HT-29 (cell line): ENCODE results near the gene GABBR2. TPM values are rescaled to one million over a fixed set of nuclear protein-coding genes. Genes with fewer than 3 reads are reported as not detected.

ENCODE experiments used
- DNase-seq: peaks from one replicate; pipeline ENCODE4 v3.0.0-alpha.2; 2015; ENCODE audit warnings: low spot score
- total RNA-seq: library from RNA; depleted of rRNA; stranded (reverse); fragments of >200 nt; shearing (Covaris generic); gene quantifications from 2 replicates; pipeline ENCODE4 v1.2.3, GENCODE V29; 2014

Gene GABBR2
- total RNA-seq, 1 experiment from 2014 or later: not detected

- DNase-seq: no peak
Observed at GRCh38 chr9:98323051-98323830, 385.5 kb downstream of the GABBR2 start.

GRCh38 chr9:98321269-98321668 is 387.5 kb downstream of the GABBR2 start:
- DNase-seq: no peak

DNA sequence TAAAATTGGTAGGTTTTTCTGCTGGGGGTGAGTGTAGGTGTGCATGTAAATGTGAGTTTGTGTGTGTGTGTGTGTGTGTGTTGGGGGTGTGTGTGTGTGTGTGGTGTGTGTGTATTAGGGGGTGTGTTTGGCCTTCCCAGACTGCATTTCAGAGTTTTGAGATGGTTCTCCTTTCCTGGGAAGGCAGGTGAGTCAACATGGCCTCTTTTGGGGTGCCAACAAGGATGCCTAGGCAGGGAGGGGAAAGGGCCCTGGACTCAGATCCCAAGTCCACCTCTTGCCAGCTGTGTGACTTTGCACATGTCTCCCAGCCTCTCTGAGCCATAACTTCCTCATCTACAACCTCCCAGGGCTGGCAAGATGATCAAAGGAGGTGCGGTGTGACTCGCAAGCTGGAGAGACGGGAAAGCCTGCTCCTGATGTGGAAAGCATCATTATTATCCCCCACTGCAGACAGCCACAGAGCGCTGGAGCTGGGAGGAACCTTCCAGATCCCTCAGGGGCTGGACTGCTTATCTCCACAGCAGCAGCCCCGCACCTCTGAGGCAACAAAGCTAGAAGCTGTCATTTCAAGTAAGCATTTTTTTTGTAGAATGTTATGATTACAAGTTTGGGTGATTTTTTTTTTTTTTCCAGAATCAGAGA is 389.8 kb downstream of the GABBR2 start:
- DNase-seq: no peak

DNA sequence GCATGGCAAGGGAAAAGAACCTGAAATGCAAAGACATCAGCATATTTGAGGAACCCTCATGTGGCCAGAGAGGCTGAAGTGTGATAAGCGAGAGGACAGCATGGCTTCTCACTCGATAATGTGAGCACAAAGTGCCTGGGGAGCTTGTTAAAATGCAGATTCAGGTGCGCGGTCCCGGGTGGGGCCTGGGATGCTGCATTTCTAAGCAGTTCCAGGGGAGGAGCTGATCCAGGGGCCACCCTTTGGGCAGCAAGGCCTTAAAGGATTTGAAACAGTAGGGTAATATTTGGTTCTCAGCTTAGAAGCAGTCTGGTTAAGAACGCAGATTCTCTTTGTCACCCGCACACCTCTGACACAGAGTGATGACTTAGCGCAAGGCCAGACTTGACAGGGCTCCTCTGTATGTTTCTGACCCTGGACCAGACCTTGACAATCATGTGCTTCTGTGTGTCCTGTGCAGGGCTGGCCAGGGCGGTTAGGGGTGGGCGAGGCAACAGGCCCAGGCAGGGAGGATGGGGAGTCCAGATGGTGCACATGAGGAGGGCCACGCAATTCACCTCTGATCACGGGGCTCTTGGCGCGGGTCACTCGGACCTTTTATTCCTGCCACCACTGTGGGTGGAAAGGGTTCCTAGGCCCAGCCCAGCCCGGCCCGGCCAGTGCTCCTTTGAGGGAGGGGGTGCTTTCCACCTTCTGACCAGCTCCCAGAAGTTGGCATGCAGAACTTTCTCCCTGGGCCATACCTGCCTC is 390.5 kb downstream of the GABBR2 start:
- no peak for DNase-seq

DNA sequence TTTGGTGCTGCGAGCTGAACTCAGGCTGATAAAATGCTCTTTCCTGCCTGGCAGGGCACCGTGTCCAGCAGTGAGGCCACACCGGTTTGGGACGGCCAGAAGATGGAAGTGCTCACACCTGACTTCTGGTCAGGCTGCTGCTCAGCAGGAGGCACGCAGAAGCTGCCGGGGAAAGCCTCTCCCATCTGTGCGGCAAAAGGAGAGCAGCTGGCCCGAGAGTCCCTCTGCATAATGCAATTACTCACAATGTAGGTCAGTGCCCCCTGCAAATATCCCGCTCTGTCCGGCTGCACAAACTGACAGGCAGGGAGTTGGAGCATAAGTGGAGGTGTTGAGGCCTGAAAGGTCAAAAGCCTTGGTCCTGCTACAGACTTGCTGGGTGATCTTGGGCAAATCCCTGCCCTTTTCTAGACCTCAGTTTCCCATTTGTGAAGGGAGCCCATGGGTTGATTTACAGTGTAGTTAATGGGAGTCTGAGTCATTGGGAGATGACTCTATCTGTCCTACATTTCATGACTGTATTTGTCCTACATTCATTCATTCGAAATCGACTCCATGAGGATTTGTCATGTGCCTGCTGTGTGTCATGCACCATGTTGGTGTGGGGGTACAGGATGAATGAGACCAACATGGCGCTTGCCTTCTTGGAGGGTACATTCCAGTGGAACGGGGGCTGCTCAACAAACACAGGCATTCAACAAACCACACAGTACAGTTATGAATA is 391.4 kb downstream of the GABBR2 start:
- no peak for DNase-seq

DNA sequence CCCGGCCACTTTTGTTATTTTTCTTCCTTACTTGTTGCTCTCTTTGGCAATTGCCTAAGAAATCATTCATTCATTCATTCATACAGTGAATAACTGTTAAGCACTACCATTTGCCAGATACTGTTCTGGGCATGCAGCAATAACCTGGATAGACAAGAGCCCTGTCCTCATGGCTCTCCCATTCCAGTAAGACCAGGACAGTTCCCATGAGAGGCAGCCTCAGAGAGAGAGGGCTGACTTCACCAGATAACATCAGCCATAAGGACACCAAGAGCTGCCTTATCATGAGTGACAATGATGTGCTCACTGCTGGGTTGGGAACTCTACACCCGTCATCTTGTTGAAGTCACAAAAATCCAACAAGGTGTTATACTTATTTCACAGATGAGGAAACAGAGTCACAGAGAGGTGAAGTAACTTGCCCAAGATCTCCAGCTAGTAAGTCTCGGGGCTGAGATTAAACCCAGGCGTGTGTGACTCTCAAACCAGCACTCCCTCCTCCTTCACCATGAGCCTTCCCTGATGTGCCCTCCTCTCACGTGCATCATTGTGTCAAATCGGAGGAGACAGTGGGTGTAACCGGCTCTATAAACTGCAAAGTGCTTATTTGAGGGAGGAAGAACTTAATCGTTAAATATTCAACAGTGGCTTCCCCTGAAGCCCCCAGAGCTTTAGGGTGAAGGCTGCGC is 392.1 kb downstream of the GABBR2 start:
- no peak for DNase-seq

GRCh38 chr9:98315551-98316060 is 393.1 kb downstream of the GABBR2 start:
- peak; percentile 92 for DNase-seq

GRCh38 chr9:98315067-98315453 is 393.7 kb downstream of the GABBR2 start:
- DNase-seq: no peak

DNA sequence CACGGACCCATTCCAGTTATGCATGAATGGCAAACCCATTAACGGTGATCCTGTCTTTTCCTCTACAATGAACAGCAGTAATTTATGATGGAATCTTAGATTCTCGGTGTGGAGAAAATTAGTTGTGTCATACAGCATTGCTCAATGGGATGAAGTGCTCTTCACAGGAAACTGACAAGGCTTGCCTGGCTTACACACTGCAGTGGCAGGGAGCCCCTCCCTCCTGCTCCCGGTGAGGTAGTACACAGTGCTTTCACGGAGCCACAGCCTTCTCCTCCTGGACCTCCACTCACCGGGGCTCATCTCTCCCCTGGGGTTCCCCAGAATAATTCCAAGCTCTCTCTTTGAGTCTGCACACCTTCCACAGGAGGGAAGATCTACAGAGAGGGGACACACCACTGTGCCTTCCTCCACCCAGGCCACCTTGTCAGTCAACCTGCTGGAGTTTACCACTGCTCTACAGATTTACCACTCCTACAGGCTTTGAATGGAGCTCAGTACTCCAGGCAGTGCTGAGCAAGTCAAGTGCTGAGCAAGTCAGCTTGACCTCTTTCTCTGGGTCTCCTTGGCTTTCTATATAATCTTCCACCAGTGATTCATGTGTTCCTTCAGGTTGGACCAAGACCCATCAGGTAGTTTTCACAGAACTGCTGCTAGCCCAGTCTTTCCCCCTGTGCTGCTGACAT is 394.2 kb downstream of the GABBR2 start:
- no peak for DNase-seq

DNA sequence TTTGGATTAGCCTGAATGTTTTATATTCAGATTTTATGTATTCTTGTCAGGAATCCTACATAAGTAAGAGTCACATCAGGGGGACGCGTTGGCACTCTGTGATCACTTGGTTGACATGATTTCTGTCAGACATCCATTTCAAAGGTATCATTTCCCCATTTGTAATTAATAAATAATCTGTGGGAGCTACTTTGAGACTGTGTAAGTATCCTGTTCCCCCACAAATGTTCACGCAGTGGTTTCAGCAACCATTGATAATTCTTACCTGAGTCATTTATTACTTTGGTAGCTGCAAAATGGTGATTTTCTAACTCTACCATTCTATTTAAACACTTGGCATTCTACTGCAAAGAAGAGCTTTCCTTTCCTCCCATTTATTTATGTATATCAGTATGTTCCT is 396.4 kb downstream of the GABBR2 start:
- no peak for DNase-seq

DNA sequence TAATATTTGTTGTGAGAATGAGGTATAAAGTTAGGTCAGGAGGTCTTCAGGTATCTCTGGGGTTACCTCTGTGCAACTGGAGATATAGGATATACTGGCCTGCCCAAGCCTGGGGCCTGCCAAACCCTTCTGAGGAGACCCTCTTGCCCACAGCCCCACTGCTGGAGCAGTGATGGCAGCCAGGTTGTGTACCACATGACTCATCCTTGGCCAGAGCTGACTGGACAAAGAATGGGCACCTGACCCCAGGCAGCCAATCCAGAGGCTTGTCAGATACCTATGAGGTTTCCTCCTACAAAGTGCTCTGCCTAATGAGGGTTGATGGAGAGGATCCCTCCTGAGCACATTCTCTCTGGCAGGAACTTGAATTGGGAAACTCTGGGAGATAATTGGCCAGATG is 397.2 kb downstream of the GABBR2 start:
- DNase-seq: no peak

- no peak for DNase-seq
Observed at GRCh38 chr9:98310752-98311392, 397.9 kb downstream of the GABBR2 start.

GRCh38 chr9:98306384-98307145 is 402.2 kb downstream of the GABBR2 start:
- DNase-seq: no peak

- no peak for DNase-seq
Observed at GRCh38 chr9:98304381-98304780, 404.4 kb downstream of the GABBR2 start.

- DNase-seq: no peak
Observed at GRCh38 chr9:98303633-98304125, 405.1 kb downstream of the GABBR2 start.

GRCh38 chr9:98302938-98303632 is 405.6 kb downstream of the GABBR2 start:
- DNase-seq: no peak

DNA sequence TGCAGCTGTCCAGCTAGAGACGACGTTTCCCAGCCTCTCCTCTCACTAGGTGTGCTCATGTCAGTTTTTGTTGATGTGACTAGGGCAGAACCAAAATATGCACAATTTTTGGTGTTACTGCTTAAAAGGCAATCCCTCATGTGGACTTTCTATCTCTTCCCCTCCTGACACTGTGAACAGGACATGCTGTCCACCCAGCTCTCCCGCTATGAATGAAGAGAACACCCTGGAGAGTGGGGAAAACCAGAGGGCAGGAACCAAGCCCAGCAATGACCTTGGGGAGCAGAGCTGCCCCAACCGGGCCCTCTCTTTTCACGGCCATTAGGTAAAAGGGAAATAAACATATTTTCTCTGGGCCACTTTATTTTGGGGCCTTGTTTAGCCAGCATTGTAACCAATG is 406.6 kb downstream of the GABBR2 start:
- DNase-seq: no peak

DNA sequence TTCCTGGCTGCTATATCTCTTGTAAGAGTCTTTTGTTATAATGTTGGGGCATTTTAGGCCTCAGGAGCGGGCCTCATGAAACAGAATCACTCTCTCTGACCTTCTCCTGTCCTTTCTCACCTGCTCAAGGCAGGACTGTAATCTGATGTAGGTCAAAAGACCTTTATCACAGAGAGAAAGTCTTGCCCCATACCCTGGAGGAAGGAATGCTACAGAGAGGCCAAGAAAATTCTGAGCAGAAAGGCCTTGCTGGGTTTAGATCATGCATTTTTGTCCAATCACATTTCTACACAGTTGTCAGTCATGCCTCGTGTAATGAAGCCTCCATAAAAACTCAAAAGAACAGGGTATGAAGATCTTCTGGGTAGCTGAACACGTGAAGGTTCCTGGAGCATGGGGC is 408.1 kb downstream of the GABBR2 start:
- DNase-seq: no peak
